Liver (tissue), 3 donors: Measurements from ENCODE around the gene CMTM6.
"Not testable (repeated sequence)": the region's sequence is repeated elsewhere in the genome, so short reads cannot be mapped to it uniquely, and the experiment has no call there.

Experiments used
- CTCF ChIP-seq: fragments of 150-350 bp; IDR thresholded peaks from 2 replicates; pipeline ENCODE4 v1.5.1; 2017; ENCODE audit warnings: improper control_type of control experiment, low read depth, low read length; ENCODE audit not compliant: missing input control
- GABPA ChIP-seq, 2 donors: IDR thresholded peaks in 1 of 2; conservative IDR thresholded peaks in 1 of 2; 2 replicates each; pipeline ENCODE4 v1.6.1; 2016; ENCODE audit warnings: antibody characterized with exemption in 2 of 2, mild to moderate bottlenecking in 1 of 2, moderate library complexity in 1 of 2
- HNF4G ChIP-seq: IDR thresholded peaks from 2 replicates; pipeline ENCODE4 v1.6.1; 2016; ENCODE audit warnings: antibody characterized with exemption
- MAX ChIP-seq: IDR thresholded peaks from 2 replicates; pipeline ENCODE4 v1.6.1; 2016; ENCODE audit warnings: antibody characterized with exemption
- NR2F2 ChIP-seq: IDR thresholded peaks from 2 replicates; pipeline ENCODE4 v1.6.1; 2016; ENCODE audit warnings: antibody characterized with exemption
- RAD21 ChIP-seq, 2 donors: IDR thresholded peaks; 2 replicates each; pipeline ENCODE4 v1.6.1; 2016; ENCODE audit warnings: antibody characterized with exemption in 2 of 2, mild to moderate bottlenecking in 2 of 2
- REST ChIP-seq: IDR thresholded peaks from 2 replicates; pipeline ENCODE4 v1.6.1; 2016; ENCODE audit warnings: antibody characterized with exemption, mild to moderate bottlenecking
- SP1 ChIP-seq: IDR thresholded peaks from 2 replicates; pipeline ENCODE4 v1.6.1; 2018; ENCODE audit warnings: antibody characterized with exemption, mild to moderate bottlenecking
- YY1 ChIP-seq: IDR thresholded peaks from 2 replicates; pipeline ENCODE4 v1.6.1; 2016; ENCODE audit warnings: antibody characterized with exemption, mild to moderate bottlenecking
- ZBTB33 ChIP-seq: IDR thresholded peaks from 2 replicates; pipeline ENCODE4 v1.6.1; 2016; ENCODE audit warnings: antibody characterized with exemption
- donor health status: healthy.
- donor health status: healthy.

- TF ChIP-seq CTCF; NR2F2; MAX; HNF4G; REST; GABPA (IDR thresholded peaks at IDR 0.05 in 1 of 2, conservative IDR thresholded peaks at IDR 0.05 in 1 of 2); RAD21 (IDR thresholded peaks at IDR 0.05); ZBTB33; SP1; YY1: not testable (repeated sequence)
These were observed 16.3 kb upstream of the CMTM6 start for GRCh38 chr3:32518921-32519320.
